H1 (cell line): ENCODE data around the gene EMC6. TPM values are rescaled to one million over a fixed set of nuclear protein-coding genes. Genes with fewer than 3 reads are reported as not detected.

Experiments used
- CTCF ChIA-PET: fragments of 300-600 bp; sonication (Branson Sonifier 250); formaldehyde crosslinking; loops from one replicate; lab custom pipeline; 2021; ENCODE audit not compliant: partially characterized antibody; lab: Charles Lee
- POLR2A ChIA-PET: fragments of 300-600 bp; sonication (Branson Sonifier 250); formaldehyde crosslinking; loops from one replicate; lab custom pipeline; 2021; ENCODE audit warnings: inconsistent platforms; ENCODE audit not compliant: partially characterized antibody; lab: Charles Lee
- DNase-seq, 2 experiments: peaks; one replicate each; pipeline versions ENCODE4 v3.0.0 to v3.0.0-alpha.2; 2010 to 2022; ENCODE audit warnings: low spot score in 2 of 2, low read depth in 1 of 2, mixed read lengths in 1 of 2
- FAIRE-seq: peaks from 2 replicates; lab custom pipeline; 2011; peaks lifted over from hg19 to GRCh38; lab: Jason Lieb, UNC
- H2AFZ ChIP-seq: 2 replicates; pipeline ENCODE4 v1.8.1; 2012; ENCODE audit warnings: low read length, inconsistent platforms
- H2AK5ac ChIP-seq: 2 replicates; pipeline ENCODE4 v1.6.1; 2013; ENCODE audit warnings: low read depth, low read length
- H2BK120ac ChIP-seq: replicated peaks from 2 replicates; pipeline ENCODE3; 2013; ENCODE audit warnings: low read depth, low read length, inconsistent platforms
- H2BK12ac ChIP-seq: 2 replicates; pipeline ENCODE4 v1.6.1; 2013; ENCODE audit warnings: low read depth, low read length
- H2BK15ac ChIP-seq: 2 replicates; pipeline ENCODE4 v1.6.1; 2013; ENCODE audit warnings: low read length
- H2BK20ac ChIP-seq: 2 replicates; pipeline ENCODE4 v1.6.1; 2013; ENCODE audit warnings: low read length
- H2BK5ac ChIP-seq: 2 replicates; pipeline ENCODE4 v1.6.1; 2013; ENCODE audit warnings: low read depth, low read length
- H3K14ac ChIP-seq: 2 replicates; pipeline ENCODE4 v1.6.1; 2013; ENCODE audit warnings: inconsistent platforms; ENCODE audit not compliant: insufficient read length
- H3K18ac ChIP-seq: 2 replicates; pipeline ENCODE4 v1.6.1; 2013; ENCODE audit warnings: low read length; ENCODE audit errors: extremely low read depth
- H3K23ac ChIP-seq: 2 replicates; pipeline ENCODE4 v1.6.1; 2013; ENCODE audit warnings: inconsistent platforms; ENCODE audit not compliant: insufficient read length
- H3K23me2 ChIP-seq: 2 replicates; pipeline ENCODE4 v1.6.1; 2013; ENCODE audit warnings: low read depth, low read length
- H3K27ac ChIP-seq: 2 replicates; pipeline ENCODE4 v1.6.1; 2011; ENCODE audit warnings: low read depth, low read length, inconsistent platforms
- H3K27me3 ChIP-seq, 4 experiments: replicated peaks in 1 of 4; 1 replicate in 1 of 4; 2 replicates in 3 of 4; pipeline versions ENCODE4 v1.6.1 to v1.8.1; 2011 to 2013; ENCODE audit warnings: low read length in 3 of 4, mild to moderate bottlenecking in 3 of 4, inconsistent platforms in 2 of 4, mixed read lengths in 2 of 4, moderate library complexity in 1 of 4; ENCODE audit not compliant: control insufficient read depth in 3 of 4, insufficient read depth in 3 of 4; ENCODE audit errors: extremely low read depth in 1 of 4
- H3K36me3 ChIP-seq, 4 experiments: 2 replicates each; pipeline versions ENCODE4 v1.6.1 to v1.8.1; 2011 to 2013; ENCODE audit warnings: mild to moderate bottlenecking in 4 of 4, low read length in 3 of 4, moderate library complexity in 2 of 4, control low read depth in 1 of 4, inconsistent platforms in 1 of 4; ENCODE audit not compliant: insufficient read depth in 4 of 4, control insufficient read depth in 2 of 4
- H3K4ac ChIP-seq: replicated peaks from 2 replicates; pipeline ENCODE3; 2013; ENCODE audit warnings: low read length, low read depth, mixed read lengths, inconsistent platforms; ENCODE audit not compliant: insufficient read length
- H3K4me1 ChIP-seq, 4 experiments: replicated peaks in 1 of 4; 1 replicate in 1 of 4; 2 replicates in 3 of 4; pipeline versions ENCODE4 v1.6.1 to v1.8.1; 2011 to 2013; ENCODE audit warnings: low read length in 3 of 4, inconsistent platforms in 2 of 4, mixed read lengths in 1 of 4; ENCODE audit not compliant: insufficient read depth in 4 of 4, control insufficient read depth in 3 of 4
- H3K4me2 ChIP-seq, 2 experiments: 2 replicates each; pipeline versions ENCODE4 v1.6.1 to v1.8.1; 2011 to 2013; ENCODE audit warnings: low read depth in 2 of 2, low read length in 2 of 2, control low read depth in 1 of 2, inconsistent platforms in 1 of 2, mild to moderate bottlenecking in 1 of 2; ENCODE audit not compliant: insufficient read depth in 1 of 2
- H3K4me3 ChIP-seq, 4 experiments: fragments of 200-600, 300-600 bp in 1 of 4; sonication (generic), shearing (Covaris generic), sonication (Bioruptor Twin) in 1 of 4; 2 replicates each; pipeline versions ENCODE4 v1.5.1 to v1.8.1; 2011 to 2016; ENCODE audit warnings: low read length in 4 of 4, low read depth in 3 of 4, control low read depth in 2 of 4, inconsistent platforms in 2 of 4, mild to moderate bottlenecking in 2 of 4, mixed read lengths in 1 of 4, moderate library complexity in 1 of 4; ENCODE audit not compliant: insufficient read depth in 2 of 4; ENCODE audit errors: extremely low read depth in 1 of 4
- H3K56ac ChIP-seq: replicated peaks from 2 replicates; pipeline ENCODE3; 2013; ENCODE audit warnings: low read depth, mild to moderate bottlenecking, mixed read lengths, low read length, inconsistent platforms; ENCODE audit not compliant: insufficient read length
- H3K79me1 ChIP-seq: 2 replicates; pipeline ENCODE4 v1.6.1; 2013; ENCODE audit warnings: low read depth, low read length, control low read depth
- H3K79me2 ChIP-seq, 2 experiments: 2 replicates each; pipeline versions ENCODE4 v1.6.1 to v1.8.1; 2012 to 2013; ENCODE audit warnings: low read length in 2 of 2, mild to moderate bottlenecking in 2 of 2, inconsistent platforms in 1 of 2; ENCODE audit not compliant: insufficient read depth in 2 of 2, control insufficient read depth in 1 of 2
- H3K9ac ChIP-seq, 4 experiments: replicated peaks in 1 of 4; 1 replicate in 1 of 4; 2 replicates in 3 of 4; pipeline versions ENCODE4 v1.6.1 to v1.8.1; 2011 to 2013; ENCODE audit warnings: low read depth in 3 of 4, low read length in 3 of 4, control low read depth in 2 of 4, mild to moderate bottlenecking in 2 of 4, moderate library complexity in 2 of 4, inconsistent platforms in 1 of 4; ENCODE audit errors: extremely low read depth in 1 of 4
- H3K9me3 ChIP-seq, 2 experiments: 2 replicates each; pipeline versions ENCODE4 v1.6.1 to v1.8.1; 2012 to 2013; ENCODE audit warnings: mild to moderate bottlenecking in 2 of 2, moderate library complexity in 2 of 2, control low read depth in 1 of 2, inconsistent platforms in 1 of 2, low read depth in 1 of 2, low read length in 1 of 2, mixed read lengths in 1 of 2; ENCODE audit not compliant: insufficient read depth in 2 of 2
- H4K20me1 ChIP-seq, 2 experiments: replicated peaks in 1 of 2; 2 replicates each; pipeline versions ENCODE3 to v1.8.1; 2011 to 2013; ENCODE audit warnings: inconsistent platforms in 2 of 2, low read length in 2 of 2, mild to moderate bottlenecking in 1 of 2; ENCODE audit not compliant: insufficient read depth in 2 of 2, control insufficient read depth in 1 of 2
- H4K5ac ChIP-seq: 2 replicates; pipeline ENCODE4 v1.6.1; 2013; ENCODE audit warnings: low read length, low read depth, mixed read lengths, inconsistent platforms; ENCODE audit not compliant: insufficient read length
- H4K8ac ChIP-seq: 2 replicates; pipeline ENCODE4 v1.8.0; 2013; ENCODE audit warnings: mild to moderate bottlenecking, moderate library complexity, low read length, inconsistent platforms; ENCODE audit not compliant: insufficient read depth; ENCODE audit errors: extremely low read depth
- H4K91ac ChIP-seq: replicated peaks from 2 replicates; pipeline ENCODE3; 2013; ENCODE audit warnings: low read length, mixed read lengths, inconsistent platforms; ENCODE audit not compliant: insufficient read length
- ASH2L ChIP-seq: fragments of 200-600, 300-600 bp; sonication (generic); IDR thresholded peaks from one replicate; pipeline ENCODE4 v1.7.1; 2017; ENCODE audit warnings: low read length
- BCL11A ChIP-seq, 2 experiments: IDR thresholded peaks; one replicate each; pipeline ENCODE4 v1.6.1; 2011; ENCODE audit warnings: low read depth in 2 of 2, low read length in 2 of 2, mild to moderate bottlenecking in 2 of 2
- CHD2 ChIP-seq: IDR thresholded peaks from 2 replicates; pipeline ENCODE4 v1.6.1; 2012; ENCODE audit warnings: low read length, improper control_type of control experiment
- HDAC2 ChIP-seq, 2 experiments: fragments of 300-600 bp in 1 of 2; sonication (generic) in 1 of 2; IDR thresholded peaks; 2 replicates each; pipeline ENCODE4 v1.6.1; 2011 to 2012; ENCODE audit warnings: low read depth in 2 of 2, low read length in 2 of 2, mild to moderate bottlenecking in 2 of 2, moderate library complexity in 2 of 2, borderline replicate concordance in 1 of 2, inconsistent platforms in 1 of 2
- HDAC6 ChIP-seq: IDR thresholded peaks from one replicate; pipeline ENCODE4 v1.7.1; 2012; ENCODE audit warnings: low read depth, mild to moderate bottlenecking, inconsistent platforms, low read length, moderate library complexity
- JUND ChIP-seq: IDR thresholded peaks from 2 replicates; pipeline ENCODE4 v1.6.1; 2011; ENCODE audit warnings: mild to moderate bottlenecking, improper control_type of control experiment, low read length
- KDM5A ChIP-seq: fragments of 200-600 bp; IDR thresholded peaks from 2 replicates; pipeline ENCODE4 v1.7.1; 2012; ENCODE audit warnings: mild to moderate bottlenecking, low read length, inconsistent platforms, mixed read lengths
- RBBP5 ChIP-seq: IDR thresholded peaks from 2 replicates; pipeline ENCODE4 v1.7.1; 2012; ENCODE audit warnings: low read depth, mild to moderate bottlenecking, inconsistent platforms, low read length, moderate library complexity, borderline replicate concordance
- RNF2 ChIP-seq: fragments of 200-900, 300-1000 bp; sonication (generic); IDR thresholded peaks from 2 replicates; pipeline ENCODE4 v1.7.1; 2016; ENCODE audit warnings: borderline replicate concordance, low read depth, mild to moderate bottlenecking, antibody characterized with exemption, low read length; ENCODE audit not compliant: poor library complexity, severe bottlenecking; ENCODE audit errors: missing control alignments
- SP2 ChIP-seq: IDR thresholded peaks from 2 replicates; pipeline ENCODE4 v1.6.1; 2012; ENCODE audit warnings: mild to moderate bottlenecking, low read length, inconsistent platforms
- SRF ChIP-seq: IDR thresholded peaks from 2 replicates; pipeline ENCODE4 v1.6.1; 2011; ENCODE audit warnings: mild to moderate bottlenecking, low read depth, low read length, moderate library complexity
- WGBS, 2 experiments: shearing (Covaris generic) in 1 of 2; methylation state at CpG; one replicate each; pipeline versions ENCODE4 v1.1.6 to v1.1.7; 2013 to 2015; ENCODE audit warnings: low lambda C conversion rate in 2 of 2, mixed read lengths in 2 of 2, inconsistent platforms in 1 of 2, low coverage in 1 of 2, missing lambda C conversion rate in 1 of 2; ENCODE audit not compliant: insufficient replicate concordance in 2 of 2, insufficient coverage in 1 of 2, insufficient read length in 1 of 2; ENCODE audit errors: extremely low coverage in 1 of 2, missing lambda C conversion rate in 1 of 2; 5-methylcytosine and 5-hydroxymethylcytosine counted together
- polyA plus RNA-seq, 7 experiments: library from polyadenylated mRNA; depleted of rRNA in 3 of 7; stranded (reverse) in 5 of 7; unstranded in 2 of 7; fragments of >200 nt in 5 of 7; fragments of 200-250 nt in 2 of 7; gene quantifications; 1 replicate in 5 of 7; 2 replicates in 1 of 7; 4 replicates in 1 of 7; pipeline versions ENCODE4 v1.2.1 to v1.2.3, GENCODE V29; 2011 to 2013; ENCODE audit warnings: missing spikeins in 2 of 7, mixed read lengths in 2 of 7
- total RNA-seq: library from RNA; stranded (reverse); fragmentation: NEBNext Ultra II Directional; extraction: Animal tissue kit (Norgen Biotek cat#: 25700); gene quantifications from 2 replicates; pipeline ENCODE4 v1.2.1, GENCODE V29; 2021

The EMC6 gene
- total and polyA plus RNA-seq, 2 of the 8 experiments (the other 6 are each of a cell fraction or from before 2014, with no cell fraction given): 81.5 to 193 TPM

GRCh38 chr17:3669085-3669347 is 404 bp downstream of the EMC6 start:
- Histone ChIP-seq H2BK5ac (no peak overlapping the region), H3K9ac (peak overlapping the region; percentile 91 to 95 (median 93)), H3K27me3 (no peaks in the 10 kb centered on the region), H2BK20ac (no peak overlapping the region), H2BK12ac (no peak overlapping the region), H4K91ac (no peak overlapping the region), H3K4ac (peak overlapping the region; percentile 81), H2AFZ (no peak overlapping the region), H3K4me3 (peak overlapping the region; percentile 79 to 94 (median 84)), H4K5ac (peak overlapping the region; percentile 83), H3K27ac (peak overlapping the region; percentile 90), H2BK15ac (no peak overlapping the region), H3K4me1 (peaks cover 3 to 7% (median 5%) of the 10 kb centered on the region in 4 experiments), H3K36me3 (no peaks in the 10 kb centered on the region; a peak in 1 of 8 replicates), H3K18ac (no peak overlapping the region; the same call in 1 of the 2 replicates), H3K4me2 (peak overlapping the region; percentile 73 to 76), H3K79me2 (peaks cover 3 to 28% of the 10 kb centered on the region in 2 experiments; a peak in 3 of 4 replicates), H2BK120ac (no peak overlapping the region), H3K56ac (peak overlapping the region; percentile 88), H4K8ac (peak overlapping the region; percentile 99; the same call in 1 of the 2 replicates), H3K23me2 (peaks cover 12% of the 10 kb centered on the region; the same call in 1 of the 2 replicates), H3K14ac (no peak overlapping the region), H3K23ac (no peak overlapping the region), H3K9me3 (no peaks in the 10 kb centered on the region), H3K79me1 (peaks cover 12% of the 10 kb centered on the region), H4K20me1 (peaks cover 0 to 7% of the 10 kb centered on the region in 2 experiments), H2AK5ac (no peak overlapping the region)
- POLR2A ChIA-PET: interaction anchor here (0.9 to 12.7 kb wide), 8 partner anchors 9 to 77 kb away, joined by 3 to 194 read pairs (median 6); partner anchors contain the start of genes CTNS, HASPIN, P2RX5 and SHPK
- CTCF ChIA-PET: interaction anchor here (1.9 kb wide), 1 partner anchor 23 kb away, joined by 6 read pairs; no protein-coding TSS in a partner anchor
- no peak for DNase-seq
- no peak for FAIRE-seq
- 2% methylated on average over 32 of the region's 32 CpGs; no CpG with 5 or more reads in 1 of the 2 experiments for WGBS, 2 experiments
- no peak for TF ChIP-seq RNF2
- peak; percentile 54; the same call in 1 of the 2 replicates for TF ChIP-seq RBBP5
- 0 out of 2 replicates have a peak, but pooled peaks have one; percentile 4 for TF ChIP-seq KDM5A
- 0 out of 4 replicates have a peak, but pooled peaks of 1 of the 2 experiments have one; percentile 12 for TF ChIP-seq HDAC2 (IDR thresholded peaks at IDR 0.05; ENCODE audit: borderline replicate concordance in 1 of 2, low read depth in 2 of 2, low read length in 2 of 2)
- no peak for TF ChIP-seq CHD2
- peak; percentile 7 for TF ChIP-seq ASH2L
- no peak for TF ChIP-seq HDAC6
- TF ChIP-seq SRF: no peak
- TF ChIP-seq BCL11A (IDR thresholded peaks at IDR 0.05; ENCODE audit: low read depth in 2 of 2, low read length in 2 of 2): no peak
- no peak for TF ChIP-seq SP2
- TF ChIP-seq JUND: no peak
